Stimulated activated CD8-positive, alpha-beta memory T cell treated with anti-CD3 and anti-CD28 coated beads, Interleukin-7, amount 100 ng/mL, for 48 hours (primary cell): ENCODE data around the gene KMT2E.
A peak's percentile ranks its signal among the peaks of the same experiment; 100 is the strongest.
"Not testable (repeated sequence)": the region's sequence is repeated elsewhere in the genome, so short reads cannot be mapped to it uniquely, and the experiment has no call there.

Source experiments
- DNase-seq, 2 donors: peaks; one replicate each; pipeline ENCODE4 v3.0.0-alpha.2; 2020; ENCODE audit warnings: low read depth in 1 of 2; ENCODE audit errors: extremely low read depth in 1 of 2

KMT2E gene

GRCh38 chr7:104981672-104982037, 32.4 kb upstream of the KMT2E start:
- no peak for DNase-seq

DNA sequence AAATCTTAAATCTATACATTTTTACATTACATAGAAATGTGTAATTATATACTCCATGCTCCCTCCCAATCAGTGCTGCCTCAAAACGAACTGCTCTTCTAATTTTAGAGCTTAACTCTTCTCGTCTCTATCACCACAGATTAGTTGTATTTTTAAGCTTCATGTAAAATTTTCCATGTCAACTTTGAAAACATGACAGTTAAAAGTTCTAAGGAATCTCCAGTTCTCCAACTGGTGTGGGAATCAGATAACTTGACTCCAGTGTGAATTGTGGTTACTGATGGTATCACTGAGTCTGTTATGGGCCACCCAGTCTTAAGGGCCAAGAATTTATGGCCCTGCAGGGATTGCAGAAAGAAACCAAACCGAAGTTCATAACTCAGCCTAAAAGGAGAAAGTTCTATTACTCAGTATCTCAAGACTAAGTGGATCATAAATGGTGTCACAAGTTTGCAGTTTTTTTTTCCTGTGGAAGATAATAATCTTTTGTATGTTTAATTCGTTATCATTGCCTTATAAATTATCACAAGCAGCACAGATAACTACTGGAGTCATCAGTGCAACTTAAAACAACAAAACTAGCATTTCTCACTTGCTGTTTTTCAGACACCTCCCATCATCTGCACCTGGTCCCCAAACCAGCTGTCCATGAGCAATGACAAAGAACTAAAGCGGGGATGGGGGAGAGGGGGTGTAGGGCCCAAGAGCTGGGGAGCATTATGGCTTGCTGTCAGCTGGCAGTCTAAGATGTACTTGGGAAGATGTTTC, 31.5 kb upstream of the KMT2E start:
- no peak for DNase-seq

GRCh38 chr7:104983076-104983577, 30.9 kb upstream of the KMT2E start:
- DNase-seq = no peak

DNA sequence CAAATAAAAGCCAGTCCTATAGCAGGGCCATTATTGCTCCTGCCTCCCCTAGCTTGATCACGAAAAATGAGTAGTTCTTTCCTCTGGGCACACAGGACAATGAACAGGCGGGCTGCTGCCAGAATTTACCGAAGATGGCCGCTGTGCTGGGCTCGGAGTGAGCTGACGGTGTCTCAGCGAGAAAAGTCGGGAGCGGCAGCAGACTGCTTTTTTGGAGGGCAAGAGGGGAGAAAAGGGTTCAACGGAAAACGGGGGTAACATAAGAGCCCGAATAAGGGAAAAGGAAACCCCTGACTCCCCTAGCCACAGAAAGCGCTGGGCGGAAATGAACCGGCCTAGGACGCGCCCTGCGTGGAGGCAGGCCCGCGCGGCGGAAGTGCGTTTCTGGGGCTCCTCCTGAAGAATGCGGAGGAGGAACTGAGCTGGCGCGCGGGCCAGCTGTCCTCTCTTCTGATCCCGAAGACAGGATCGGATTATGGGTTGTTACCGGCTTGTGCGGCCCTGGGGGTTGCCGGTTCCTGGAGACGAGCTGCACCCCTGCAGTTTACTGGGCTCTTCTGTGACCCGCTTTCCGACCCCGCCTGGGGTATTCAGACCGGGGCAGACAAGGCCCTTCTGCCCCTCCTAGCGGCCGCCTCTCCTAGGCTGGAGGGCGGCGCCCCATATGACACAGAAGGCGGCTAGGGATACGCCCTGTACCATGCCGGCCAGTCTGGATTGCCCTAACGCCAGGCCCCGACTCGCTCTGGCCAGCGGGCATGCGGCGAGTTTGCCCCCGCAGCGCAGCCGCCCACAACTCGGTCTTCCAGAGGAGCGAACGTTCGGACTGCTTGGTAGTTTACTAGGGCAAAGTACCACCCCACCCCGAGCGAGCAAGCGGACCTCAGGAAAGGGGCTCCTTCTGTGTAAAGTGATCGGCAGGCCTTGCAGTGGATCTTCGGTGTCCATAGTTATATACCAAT, 30.1 kb upstream of the KMT2E start:
- DNase-seq = peak; percentile 75 to 79

DNA sequence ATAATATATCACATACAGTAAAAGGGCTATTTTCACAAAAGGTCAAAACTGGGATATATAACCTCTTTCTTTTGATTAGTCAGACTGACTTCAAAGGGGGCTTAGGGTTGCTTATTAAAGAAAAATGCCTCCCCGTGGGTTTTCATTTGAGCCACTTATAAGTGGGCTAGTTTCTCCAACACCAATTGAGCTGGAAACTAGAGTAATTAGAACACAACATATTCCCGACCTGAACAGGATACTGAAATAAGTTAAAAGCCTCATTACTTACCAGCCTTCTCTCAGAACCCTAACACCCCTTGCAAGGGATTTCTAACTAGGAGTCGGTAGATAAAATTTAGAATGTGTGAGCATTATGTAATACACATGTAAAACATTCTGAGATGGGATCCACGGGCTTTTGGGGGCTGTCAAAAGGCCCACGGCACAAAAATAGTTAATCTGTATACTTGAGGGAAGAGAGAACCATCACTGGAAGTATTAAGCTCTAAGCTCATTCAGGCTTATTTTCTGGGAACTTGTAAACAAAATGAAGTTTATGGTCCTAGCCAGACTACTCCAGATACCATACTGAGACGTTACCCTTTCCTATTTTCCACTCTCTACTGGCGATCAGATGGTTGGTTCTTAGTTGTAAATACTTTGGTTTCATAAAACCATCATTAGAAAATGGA, 29.3 kb upstream of the KMT2E start:
- no peak for DNase-seq

DNA sequence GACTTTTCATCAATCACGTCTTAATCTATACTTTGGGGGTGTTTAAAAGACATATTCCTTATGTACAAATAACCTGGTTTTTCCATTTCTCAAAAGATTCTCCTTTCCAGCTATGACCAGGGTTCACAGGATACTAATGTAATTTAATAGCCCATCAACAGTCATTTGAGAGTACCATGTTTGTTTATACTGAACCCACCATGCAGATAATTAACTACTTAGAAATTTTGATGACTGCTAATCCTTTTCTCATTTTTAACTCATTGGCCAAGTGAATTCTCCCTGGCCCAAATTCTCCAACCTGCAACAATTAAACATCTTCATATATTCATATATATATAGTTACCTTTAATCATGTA, 28.8 kb upstream of the KMT2E start:
- no peak for DNase-seq

DNA sequence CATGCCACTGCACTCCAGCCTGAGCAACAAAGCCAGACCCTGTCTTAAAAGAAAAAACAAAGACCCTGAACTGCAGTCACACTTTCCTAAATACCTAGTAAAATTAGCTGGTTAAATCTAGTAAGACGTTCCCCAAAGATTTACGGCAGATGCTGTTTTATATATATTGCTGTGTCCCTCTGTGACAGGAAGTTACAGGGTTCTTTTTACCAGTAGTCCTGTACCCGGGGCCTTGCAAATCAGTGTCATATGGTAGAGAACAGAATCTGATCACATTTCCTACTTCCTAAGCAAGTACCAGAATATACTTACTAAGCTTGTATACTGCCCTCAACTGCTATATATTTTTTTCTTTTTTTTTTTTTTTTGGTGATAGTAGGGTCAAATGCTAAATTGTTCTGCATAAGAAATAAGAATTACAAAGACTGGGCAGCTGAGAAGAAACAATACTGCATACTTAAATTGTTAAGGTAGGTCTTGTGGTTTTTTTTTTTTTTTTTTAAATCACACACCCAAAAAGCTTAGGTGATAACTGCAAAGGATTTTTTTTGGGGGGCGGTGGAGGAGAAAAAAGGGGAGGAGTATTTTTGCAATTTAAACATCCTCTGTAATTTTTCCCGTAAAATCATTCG, 27.3 kb upstream of the KMT2E start:
- DNase-seq = no peak

GRCh38 chr7:104987403-104987802, 26.6 kb upstream of the KMT2E start:
- not testable (repeated sequence) for DNase-seq

GRCh38 chr7:104990983-104991382, 23.0 kb upstream of the KMT2E start:
- DNase-seq = no peak

GRCh38 chr7:104992306-104992705, 21.7 kb upstream of the KMT2E start:
- no peak for DNase-seq

DNA sequence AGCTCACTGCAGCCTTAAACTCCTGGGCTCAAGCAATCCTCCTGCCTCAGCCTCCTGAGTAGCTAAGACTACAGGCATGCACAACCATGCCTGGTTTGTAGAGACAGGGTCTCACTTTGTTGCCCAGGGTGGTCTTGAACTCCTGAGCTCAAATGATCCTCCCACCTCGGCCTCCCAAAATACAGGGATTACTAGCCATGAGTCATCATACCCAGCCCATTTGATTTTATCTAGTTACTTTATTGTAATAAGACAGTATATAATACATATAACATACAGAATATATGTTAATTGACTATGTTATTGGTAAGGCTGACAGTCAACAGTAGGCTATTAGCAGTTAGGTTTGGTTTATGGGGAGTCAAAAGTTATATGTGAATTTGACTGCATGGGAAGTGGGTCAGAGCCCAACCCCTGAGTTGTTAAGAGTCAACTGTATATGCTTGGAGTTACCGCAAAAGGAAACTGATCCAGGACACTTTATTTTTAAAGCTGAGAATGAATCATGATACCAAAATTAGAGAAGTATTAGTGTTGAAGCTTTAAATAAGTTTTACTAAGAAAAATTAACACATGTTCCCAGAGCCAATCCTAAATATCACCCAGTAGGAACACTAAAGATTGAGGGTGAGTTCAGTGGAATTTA, 20.7 kb upstream of the KMT2E start:
- no peak for DNase-seq

DNA sequence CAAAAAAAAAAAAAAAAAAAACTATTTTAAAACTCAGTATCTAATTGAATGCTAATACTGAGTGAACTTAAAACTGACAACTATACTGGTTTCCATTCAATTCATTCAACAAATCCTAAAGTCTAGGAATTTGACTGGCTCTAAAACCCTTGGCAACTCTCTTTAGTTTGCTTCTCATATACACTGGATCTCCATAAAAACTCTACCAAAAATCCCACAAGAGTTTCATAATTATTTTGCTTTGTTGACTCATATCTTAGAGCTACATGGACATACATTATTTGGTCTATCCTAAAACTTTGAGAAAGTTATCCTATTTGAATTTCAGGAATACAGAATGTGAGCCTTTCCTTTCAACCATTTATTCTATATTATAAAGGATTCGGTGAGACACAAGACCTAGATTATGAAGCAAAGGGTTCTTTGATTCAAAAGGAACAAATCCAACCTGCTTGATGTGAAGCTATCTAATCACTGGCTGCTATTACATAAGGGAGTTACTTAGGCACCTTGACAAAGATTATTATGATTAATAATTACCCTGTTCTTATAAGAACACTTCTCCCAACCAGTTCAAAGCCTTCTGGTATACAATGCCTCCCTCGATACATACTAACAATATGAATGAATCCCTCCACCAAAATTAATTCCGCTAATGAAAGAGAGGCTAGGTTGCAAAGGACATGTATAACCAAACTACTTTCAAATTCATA, 15.8 kb upstream of the KMT2E start:
- DNase-seq = no peak

GRCh38 chr7:105000200-105000599, 13.8 kb upstream of the KMT2E start:
- no peak for DNase-seq

DNA sequence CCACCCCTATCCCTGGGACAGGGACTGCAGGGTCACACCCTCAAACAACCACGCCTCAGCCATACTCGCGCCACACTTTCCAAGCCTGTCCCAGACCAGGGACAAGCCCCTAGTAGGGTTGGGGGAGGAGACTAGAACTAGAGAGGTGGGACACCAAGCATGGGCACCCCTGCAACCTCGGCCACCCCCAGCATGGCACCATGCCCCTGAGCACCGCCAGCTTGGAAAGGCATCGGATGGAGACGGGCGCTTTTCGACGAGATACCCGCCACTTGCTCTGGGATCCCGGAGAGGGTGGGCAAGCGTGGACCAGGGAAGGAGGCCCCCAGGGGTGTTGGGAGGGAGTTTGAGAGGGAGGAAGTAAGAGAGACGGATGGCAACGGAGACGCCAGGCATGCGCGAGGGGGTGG, 13.1 kb upstream of the KMT2E start:
- no peak for DNase-seq

DNA sequence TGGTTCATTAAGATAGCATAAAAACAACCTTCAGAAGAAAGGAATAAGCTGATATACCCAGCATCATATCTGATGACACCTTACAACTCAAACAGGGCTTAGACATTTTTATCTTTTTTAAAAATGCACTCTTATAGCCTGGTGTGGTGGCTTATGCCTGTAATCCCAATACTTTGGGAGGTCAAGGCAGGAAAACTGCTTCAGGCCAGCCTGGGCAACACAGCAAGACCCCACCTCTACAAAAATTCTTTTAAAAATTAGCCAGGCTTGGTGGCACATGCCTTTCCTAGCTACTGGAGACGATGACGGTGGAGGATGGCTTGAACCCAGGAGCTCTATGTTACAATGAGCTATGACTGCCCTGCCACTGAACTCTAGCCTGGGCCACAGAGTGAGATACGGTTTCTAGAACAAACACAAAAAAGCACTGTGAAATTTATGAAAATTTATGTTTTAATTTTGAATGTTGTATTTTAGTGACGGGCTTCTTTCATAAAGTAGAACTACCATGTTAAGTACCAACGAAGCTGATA, 12.3 kb upstream of the KMT2E start:
- no peak for DNase-seq

GRCh38 chr7:105003275-105003674, 10.7 kb upstream of the KMT2E start:
- no peak for DNase-seq

DNA sequence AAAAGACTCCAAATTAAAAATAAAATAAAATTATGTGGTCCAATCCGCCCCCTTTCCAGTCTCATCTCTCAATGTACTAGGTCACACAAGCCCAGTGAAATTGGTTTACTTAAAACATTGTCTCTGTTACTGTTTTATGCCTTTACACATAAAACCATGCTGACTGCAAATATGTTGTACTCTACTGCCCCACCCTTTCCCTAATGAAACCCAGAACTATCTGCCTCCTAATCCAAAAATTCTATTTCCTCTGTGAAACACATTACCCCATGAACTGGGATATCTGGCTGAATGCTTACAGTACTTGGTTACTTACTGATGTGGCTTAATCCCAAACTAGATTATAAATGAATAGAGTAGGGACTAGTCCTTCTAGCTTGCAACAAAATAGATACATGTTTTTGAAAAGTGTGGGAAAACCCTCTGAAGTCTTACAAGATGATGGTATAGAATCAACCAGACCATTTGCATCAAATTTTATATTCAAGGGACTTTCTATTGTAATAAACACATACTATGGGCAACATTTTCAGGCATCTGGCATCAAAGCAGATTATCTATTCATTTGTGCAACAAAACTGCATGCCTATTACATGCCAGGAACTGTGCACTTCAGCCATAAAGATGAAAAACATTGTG, 10.0 kb upstream of the KMT2E start:
- no peak for DNase-seq

GRCh38 chr7:105005006-105005405, 9.0 kb upstream of the KMT2E start:
- DNase-seq = not testable (repeated sequence)

DNA sequence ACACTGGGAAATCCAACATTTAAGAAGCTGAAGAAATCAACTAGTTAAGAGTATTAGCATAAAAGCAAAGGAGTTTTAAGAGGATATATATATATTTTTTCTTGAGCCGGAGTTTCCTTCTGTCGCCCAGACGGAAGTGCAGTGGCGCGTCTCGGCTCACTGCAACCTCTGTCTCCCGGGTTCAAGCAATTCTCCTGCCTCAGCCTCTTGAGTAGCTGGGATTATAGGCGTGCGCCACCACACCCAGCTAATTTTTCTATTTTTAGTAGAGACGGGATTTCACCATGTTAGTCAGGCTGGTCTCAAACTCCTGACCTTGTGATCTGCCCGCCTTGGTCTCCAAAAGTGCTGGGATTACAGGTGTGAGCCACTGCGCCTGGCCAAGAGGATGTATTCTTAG, 8.5 kb upstream of the KMT2E start:
- DNase-seq = not testable (repeated sequence)
